Muscle layer of colon (tissue), 2 donors: Measurements from ENCODE around the gene SURF1.

Experiments used
- H3K27ac ChIP-seq: one replicate; pipeline ENCODE4 v1.7.0; 2013; ENCODE audit warnings: low read depth, mild to moderate bottlenecking, low read length, moderate library complexity
- H3K27me3 ChIP-seq, 2 donors: one replicate each; pipeline ENCODE4 v1.7.0; 2013; ENCODE audit warnings: low read length in 2 of 2, mild to moderate bottlenecking in 2 of 2; ENCODE audit not compliant: insufficient read depth in 2 of 2, control insufficient read depth in 1 of 2
- H3K36me3 ChIP-seq: one replicate; pipeline ENCODE4 v1.7.0; 2013; ENCODE audit warnings: mild to moderate bottlenecking, low read length; ENCODE audit not compliant: insufficient read depth
- H3K4me1 ChIP-seq: one replicate; pipeline ENCODE4 v1.7.0; 2013; ENCODE audit warnings: mild to moderate bottlenecking, low read length; ENCODE audit not compliant: insufficient read depth
- H3K4me3 ChIP-seq, 2 donors: one replicate each; pipeline ENCODE4 v1.7.0; 2013; ENCODE audit warnings: low read length in 2 of 2, low read depth in 1 of 2, mild to moderate bottlenecking in 1 of 2, moderate library complexity in 1 of 2
- H3K9ac ChIP-seq: one replicate; pipeline ENCODE4 v1.7.0; 2013; ENCODE audit warnings: low read length
- H3K9me3 ChIP-seq: one replicate; pipeline ENCODE4 v1.7.0; 2013; ENCODE audit warnings: mild to moderate bottlenecking, low read length
- donor health status: abdominal sarcoma.
- donor health status: Adenocarcinoma of cecum.

The SURF1 gene

DNA sequence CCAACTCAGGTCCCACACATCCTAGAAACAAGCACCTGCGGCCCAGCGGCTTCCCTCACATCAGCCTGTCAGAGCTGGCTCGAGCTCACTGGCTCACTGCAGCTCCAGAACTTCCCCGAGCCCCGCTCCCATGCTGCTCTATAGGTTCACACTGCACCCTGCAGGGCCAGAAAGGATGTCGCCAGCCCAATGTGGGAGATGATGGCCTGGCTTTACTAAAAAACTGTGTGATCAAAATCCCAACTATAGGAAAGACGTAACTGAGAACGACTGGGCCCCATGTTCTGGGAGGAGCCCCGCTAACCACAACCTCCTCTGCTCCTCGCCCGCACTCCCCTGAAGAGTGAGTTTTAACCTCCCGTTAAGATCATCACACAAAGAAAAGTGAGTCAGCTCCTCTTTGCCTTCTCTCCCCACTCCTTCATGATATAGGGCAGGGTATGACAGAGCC lies 15.0 kb upstream of the SURF1 start:
- Histone ChIP-seq H3K27ac (no peak overlapping the region), H3K4me1 (peaks cover 56% of the 10 kb centered on the region)

DNA sequence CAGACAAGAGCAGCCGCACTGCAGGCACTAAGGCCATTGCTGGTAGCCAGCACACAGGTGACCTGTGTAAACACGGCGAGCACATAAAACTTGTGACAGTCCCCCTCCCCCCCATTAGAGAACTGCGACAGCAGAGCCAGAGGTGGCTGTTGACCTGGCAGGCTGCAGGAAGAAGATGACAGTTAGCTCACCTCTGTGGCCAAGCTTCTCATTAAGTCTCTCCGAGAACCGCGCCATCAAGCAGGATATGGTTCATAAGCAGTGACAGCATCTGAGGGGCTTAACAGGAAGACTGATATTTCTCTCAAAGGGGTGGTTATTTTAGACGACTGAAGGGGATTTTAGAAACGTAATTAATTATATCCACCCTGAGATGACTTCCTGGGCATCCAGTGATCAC lies 14.4 kb upstream of the SURF1 start:
- Histone ChIP-seq H3K9ac (no peak overlapping the region), H3K4me3 (no peak overlapping the region)

More for the DNA sequence above, 15.0 kb upstream of the SURF1 start:
- no peaks in the 10 kb centered on the region for H3K27me3 ChIP-seq
- no peaks in the 10 kb centered on the region for H3K9me3 ChIP-seq
- no peak overlapping the region for H3K4me3 ChIP-seq
- H3K9ac ChIP-seq, result no peak overlapping the region
- H3K36me3 ChIP-seq, result peaks cover 30% of the 10 kb centered on the region

DNA sequence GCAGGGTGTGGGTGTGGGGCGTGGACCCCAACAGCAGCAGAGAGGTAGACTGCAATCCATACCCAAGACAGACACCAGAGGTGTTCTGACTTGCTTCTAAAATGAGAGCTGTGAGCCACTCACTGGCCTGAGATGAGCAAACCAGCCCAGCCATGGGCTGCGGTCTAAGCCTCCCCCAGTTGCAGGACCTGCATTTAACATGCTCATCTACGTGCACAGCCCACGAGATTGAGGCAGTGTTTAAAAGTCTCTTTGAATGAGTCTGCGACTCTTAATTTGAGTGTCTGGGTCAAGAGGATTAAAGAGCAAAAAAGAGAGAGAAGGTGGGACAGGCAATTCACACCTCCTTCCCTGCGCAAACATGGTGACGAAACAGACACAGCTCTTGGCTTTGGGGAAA lies 13.6 kb upstream of the SURF1 start:
- Histone ChIP-seq H3K27ac (no peak overlapping the region), H3K4me3 (no peak overlapping the region), H3K27me3 (no peaks in the 10 kb centered on the region), H3K36me3 (peaks cover 39% of the 10 kb centered on the region), H3K4me1 (peaks cover 54% of the 10 kb centered on the region), H3K9me3 (no peaks in the 10 kb centered on the region), H3K9ac (no peak overlapping the region)

More for the DNA sequence above, 14.4 kb upstream of the SURF1 start:
- Histone ChIP-seq H3K27ac (no peak overlapping the region), H3K4me1 (peaks cover 56% of the 10 kb centered on the region), H3K9me3 (no peaks in the 10 kb centered on the region), H3K36me3 (peaks cover 36% of the 10 kb centered on the region), H3K27me3 (no peaks in the 10 kb centered on the region)

- Histone ChIP-seq H3K27ac (no peak overlapping the region), H3K36me3 (peaks cover 39% of the 10 kb centered on the region)
Observed at GRCh38 chr9:133369422-133369821, 13.1 kb upstream of the SURF1 start.

DNA sequence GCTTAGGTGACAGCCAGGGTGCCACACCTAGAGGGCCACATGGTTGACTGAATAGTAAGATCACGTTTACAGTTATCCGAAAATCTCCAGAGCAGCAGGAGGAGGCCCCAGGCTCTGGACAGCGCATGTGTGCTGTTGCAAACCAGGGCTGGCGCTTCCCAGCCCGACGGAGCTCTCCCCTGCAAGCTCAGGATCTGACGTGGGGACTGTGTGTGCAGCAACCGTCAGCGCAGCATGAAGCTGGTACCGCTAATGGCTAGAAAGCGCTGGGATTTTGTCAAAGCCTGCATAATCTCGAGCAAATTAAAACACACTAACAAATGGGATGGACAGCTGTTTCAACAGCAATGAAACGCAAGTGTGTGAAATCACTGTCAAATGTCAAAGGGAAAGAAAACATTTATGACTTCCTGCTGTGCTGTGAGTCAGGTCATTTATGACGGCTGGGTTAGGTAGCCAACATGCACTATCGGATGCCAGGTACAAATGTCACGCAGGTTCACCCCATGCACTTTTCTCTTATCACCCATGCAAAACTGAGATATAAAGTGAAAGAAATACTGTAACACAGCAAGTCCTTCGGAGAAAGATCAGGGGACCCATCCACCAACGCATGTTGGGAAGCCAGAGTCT lies 12.1 kb upstream of the SURF1 start:
- no peak overlapping the region for H3K9ac ChIP-seq
- H3K27me3 ChIP-seq, result no peaks in the 10 kb centered on the region
- no peak overlapping the region for H3K4me3 ChIP-seq
- no peak overlapping the region for H3K27ac ChIP-seq
- no peaks in the 10 kb centered on the region for H3K9me3 ChIP-seq
- peaks cover 49% of the 10 kb centered on the region for H3K4me1 ChIP-seq
- peaks cover 48% of the 10 kb centered on the region for H3K36me3 ChIP-seq

More at GRCh38 chr9:133369422-133369821, 13.1 kb upstream of the SURF1 start:
- Histone ChIP-seq H3K9me3 (no peaks in the 10 kb centered on the region), H3K4me1 (peaks cover 49% of the 10 kb centered on the region), H3K9ac (no peak overlapping the region), H3K4me3 (no peak overlapping the region), H3K27me3 (no peaks in the 10 kb centered on the region)

- Histone ChIP-seq H3K9ac (no peak overlapping the region), H3K27ac (no peak overlapping the region), H3K36me3 (peaks cover 49% of the 10 kb centered on the region)
Observed at GRCh38 chr9:133367778-133368177, 11.5 kb upstream of the SURF1 start.

DNA sequence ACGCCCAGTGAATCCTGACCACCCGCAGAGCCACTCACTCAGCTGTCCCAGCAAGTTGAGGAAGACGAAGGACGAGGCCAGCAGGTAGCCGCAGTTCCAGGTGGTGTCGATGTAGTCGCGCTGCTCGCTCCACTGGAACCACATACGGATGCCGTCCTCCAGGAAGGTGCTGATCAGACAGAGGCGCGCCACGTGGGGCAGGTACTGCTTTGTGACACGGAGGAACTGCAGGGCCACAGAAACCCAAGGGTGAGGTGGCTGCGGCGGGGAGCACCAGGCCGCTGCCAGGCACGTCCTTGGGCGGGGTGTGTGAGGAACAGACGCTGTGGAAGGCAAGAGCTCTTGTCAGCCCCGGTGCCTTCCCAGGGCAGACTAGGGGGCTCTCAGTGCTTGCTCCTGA lies 10.9 kb upstream of the SURF1 start:
- Histone ChIP-seq H3K9me3 (no peaks in the 10 kb centered on the region), H3K4me1 (peaks cover 41% of the 10 kb centered on the region), H3K9ac (no peak overlapping the region), H3K36me3 (peaks cover 51% of the 10 kb centered on the region), H3K4me3 (no peak overlapping the region), H3K27ac (no peak overlapping the region), H3K27me3 (no peaks in the 10 kb centered on the region)

More at GRCh38 chr9:133367778-133368177, 11.5 kb upstream of the SURF1 start:
- Histone ChIP-seq H3K4me1 (peaks cover 47% of the 10 kb centered on the region), H3K9me3 (no peaks in the 10 kb centered on the region), H3K27me3 (no peaks in the 10 kb centered on the region), H3K4me3 (no peak overlapping the region)

- Histone ChIP-seq H3K27ac (no peak overlapping the region), H3K9ac (no peak overlapping the region), H3K27me3 (no peaks in the 10 kb centered on the region), H3K4me3 (no peak overlapping the region), H3K9me3 (no peaks in the 10 kb centered on the region), H3K4me1 (peaks cover 33% of the 10 kb centered on the region), H3K36me3 (peaks cover 59% of the 10 kb centered on the region)
Observed at GRCh38 chr9:133366435-133366834, 10.1 kb upstream of the SURF1 start.

GRCh38 chr9:133362359-133363044 lies 6.2 kb upstream of the SURF1 start:
- Histone ChIP-seq H3K27me3 (no peaks in the 10 kb centered on the region), H3K36me3 (peaks cover 55% of the 10 kb centered on the region), H3K9me3 (no peaks in the 10 kb centered on the region), H3K4me1 (peaks cover 7% of the 10 kb centered on the region), H3K9ac (no peak overlapping the region), H3K27ac (no peak overlapping the region), H3K4me3 (no peak overlapping the region)

GRCh38 chr9:133361507-133362092 lies 5.3 kb upstream of the SURF1 start:
- Histone ChIP-seq H3K9ac (no peak overlapping the region), H3K9me3 (no peaks in the 10 kb centered on the region), H3K4me1 (peaks cover 12% of the 10 kb centered on the region), H3K36me3 (peaks cover 48% of the 10 kb centered on the region), H3K27ac (no peak overlapping the region), H3K4me3 (no peak overlapping the region), H3K27me3 (no peaks in the 10 kb centered on the region)

GRCh38 chr9:133360400-133361393 lies 4.4 kb upstream of the SURF1 start:
- H3K4me3 ChIP-seq, result no peak overlapping the region
- H3K27me3 ChIP-seq, result no peaks in the 10 kb centered on the region
- no peak overlapping the region for H3K9ac ChIP-seq
- H3K4me1 ChIP-seq, result peaks cover 13% of the 10 kb centered on the region
- H3K9me3 ChIP-seq, result no peaks in the 10 kb centered on the region
- no peak overlapping the region for H3K27ac ChIP-seq
- peaks cover 39% of the 10 kb centered on the region for H3K36me3 ChIP-seq
